PC-3 (cell line): ENCODE data around the gene FER1L5. TPM values are rescaled to one million over a fixed set of nuclear protein-coding genes. Genes with fewer than 3 reads are reported as not detected.

Experiments
- ATAC-seq: fragments of 200-7000 bp; cut with Tn5 transposase; 2 replicates; pipeline ENCODE4 v1.9.1; 2020; ENCODE audit warnings: mild to moderate bottlenecking, moderate library complexity
- BruUV-seq: library from RNA; stranded (reverse); fragments of 400-500 nt; replicated peaks from 2 replicates; lab custom pipeline; 2021; lab: Mats Ljungman, UMichigan
- CTCF ChIA-PET: fragments of 300-600 bp; sonication (Branson Sonifier 250); formaldehyde crosslinking; loops from one replicate; lab custom pipeline; 2022; ENCODE audit warnings: antibody characterized with exemption; lab: Charles Lee
- POLR2A ChIA-PET: fragments of 300-600 bp; sonication (Branson Sonifier 250); formaldehyde crosslinking; loops from one replicate; lab custom pipeline; 2022; ENCODE audit warnings: antibody characterized with exemption; ENCODE audit not compliant: unreplicated experiment; lab: Charles Lee
- DNase-seq: peaks from one replicate; pipeline ENCODE4 v3.0.0-alpha.2; 2015
- H2AFZ ChIP-seq: fragments of 300-600 bp; sonication (generic); 2 replicates; pipeline ENCODE4 v1.6.0; 2016; ENCODE audit warnings: antibody characterized with exemption, low read length
- H3F3A ChIP-seq: fragments of 300-600 bp; sonication (generic); one replicate; pipeline ENCODE4 v1.6.0; 2017; ENCODE audit warnings: antibody characterized with exemption, low read length, control low read depth, mild to moderate bottlenecking; ENCODE audit not compliant: unreplicated experiment
- H3K27ac ChIP-seq: fragments of 300-600 bp; sonication (generic); 2 replicates; pipeline ENCODE4 v1.5.1; 2016; ENCODE audit warnings: mild to moderate bottlenecking, low read length
- H3K27me3 ChIP-seq: fragments of 300-600 bp; sonication (generic); 2 replicates; pipeline ENCODE4 v1.6.1; 2016; ENCODE audit warnings: low read length, mixed read lengths
- H3K36me3 ChIP-seq: fragments of 300-600 bp; sonication (generic); 2 replicates; pipeline ENCODE4 v1.6.1; 2016; ENCODE audit warnings: low read depth, mixed run types, low read length, mixed read lengths
- H3K4me1 ChIP-seq: fragments of 300-600 bp; sonication (generic); 2 replicates; pipeline ENCODE4 v1.5.1; 2016; ENCODE audit warnings: low read length; ENCODE audit not compliant: insufficient read depth
- H3K4me2 ChIP-seq: fragments of 300-600 bp; sonication (generic); 2 replicates; pipeline ENCODE4 v1.6.0; 2016; ENCODE audit warnings: low read length
- H3K4me3 ChIP-seq: fragments of 300-600 bp; sonication (generic); 2 replicates; pipeline ENCODE4 v1.5.1; 2016; ENCODE audit warnings: mild to moderate bottlenecking, low read length, mixed read lengths
- H3K79me2 ChIP-seq: fragments of 300-600 bp; sonication (generic); 2 replicates; pipeline ENCODE4 v1.6.1; 2017; ENCODE audit warnings: low read length, mixed read lengths
- H3K9ac ChIP-seq: fragments of 300-600 bp; sonication (generic); 2 replicates; pipeline ENCODE4 v1.6.0; 2016; ENCODE audit warnings: mild to moderate bottlenecking, low read length
- H3K9me2 ChIP-seq: fragments of 300-600 bp; sonication (generic); replicated peaks from 2 replicates; pipeline ENCODE4 v1.6.1; 2016; ENCODE audit warnings: mixed run types, low read length, mixed read lengths
- H3K9me3 ChIP-seq: fragments of 300-600 bp; sonication (generic); 2 replicates; pipeline ENCODE4 v1.6.1; 2016; ENCODE audit warnings: low read length, mixed read lengths
- H4K20me1 ChIP-seq: fragments of 300-600 bp; sonication (generic); 2 replicates; pipeline ENCODE4 v1.6.1; 2016; ENCODE audit warnings: low read length, mixed read lengths
- EZH2 ChIP-seq: fragments of 300-600 bp; sonication (generic); IDR thresholded peaks from one replicate; pipeline ENCODE4 v1.6.1; 2017; ENCODE audit warnings: antibody characterized with exemption, mild to moderate bottlenecking, low read length; ENCODE audit not compliant: unreplicated experiment
- EZH2phosphoT487 ChIP-seq: fragments of 300-600 bp; sonication (generic); IDR thresholded peaks from 2 replicates; pipeline ENCODE4 v1.6.1; 2018; ENCODE audit warnings: mild to moderate bottlenecking, antibody characterized with exemption, low read length, borderline replicate concordance
- intact Hi-C: fragments of 100-400 bp; cut with micrococcal nuclease; formaldehyde crosslinking; loops from 2 replicates; pipeline ENCODE4 v1.9.0; 2023
- total RNA-seq: library from RNA; depleted of rRNA; stranded (reverse); fragments of >200 nt; gene quantifications from 2 replicates; pipeline ENCODE4 v1.2.3, GENCODE V29; 2014
- TF ChIP-seq, protein P1 (sequence below): fragments of 300-600 bp; sonication (generic); conservative IDR thresholded peaks from 2 replicates; pipeline ENCODE4 v1.5.1; 2017; ENCODE audit warnings: antibody characterized with exemption, low read depth, mild to moderate bottlenecking, low read length

Gene FER1L5
- total RNA-seq, 1 experiment from 2014 or later, result not detected

DNA sequence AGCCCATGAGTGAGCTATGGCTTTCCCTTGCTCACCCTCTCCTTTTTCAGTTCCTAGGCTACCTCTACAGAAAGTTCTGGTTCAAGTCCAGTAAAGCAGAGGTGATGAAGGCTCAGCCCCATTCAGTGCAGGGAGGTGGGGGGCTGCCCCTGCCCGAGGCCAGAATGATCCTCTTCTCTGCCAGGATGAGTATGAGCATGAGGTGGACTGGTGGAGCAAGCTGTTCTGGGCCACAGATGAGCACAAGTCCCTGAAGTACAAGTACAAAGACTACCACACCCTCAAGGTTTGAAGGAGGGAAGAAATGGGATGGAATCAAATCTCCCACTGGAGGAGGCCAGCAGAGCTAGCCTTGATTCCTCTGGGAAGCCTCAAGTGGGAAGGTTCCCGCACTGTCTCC, 54.9 kb downstream of the FER1L5 start:
- Histone ChIP-seq H3F3A (no peaks in the 10 kb centered on the region), H3K4me2 (no peak overlapping the region), H3K27ac (no peak overlapping the region), H3K9me3 (no peaks in the 10 kb centered on the region), H3K4me1 (no peaks in the 10 kb centered on the region), H3K27me3 (no peaks in the 10 kb centered on the region), H3K9ac (no peak overlapping the region), H3K9me2 (no peaks in the 10 kb centered on the region), H3K36me3 (no peaks in the 10 kb centered on the region), H4K20me1 (no peaks in the 10 kb centered on the region), H2AFZ (no peak overlapping the region), H3K4me3 (no peak overlapping the region), H3K79me2 (no peaks in the 10 kb centered on the region)
- DNase-seq (no peak), ATAC-seq (no peak)
- BruUV-seq, result no TSS peak
- CTCF ChIA-PET, result no interaction called here
- no peak for TF ChIP-seq EZH2
- TF ChIP-seq, protein P1, sequence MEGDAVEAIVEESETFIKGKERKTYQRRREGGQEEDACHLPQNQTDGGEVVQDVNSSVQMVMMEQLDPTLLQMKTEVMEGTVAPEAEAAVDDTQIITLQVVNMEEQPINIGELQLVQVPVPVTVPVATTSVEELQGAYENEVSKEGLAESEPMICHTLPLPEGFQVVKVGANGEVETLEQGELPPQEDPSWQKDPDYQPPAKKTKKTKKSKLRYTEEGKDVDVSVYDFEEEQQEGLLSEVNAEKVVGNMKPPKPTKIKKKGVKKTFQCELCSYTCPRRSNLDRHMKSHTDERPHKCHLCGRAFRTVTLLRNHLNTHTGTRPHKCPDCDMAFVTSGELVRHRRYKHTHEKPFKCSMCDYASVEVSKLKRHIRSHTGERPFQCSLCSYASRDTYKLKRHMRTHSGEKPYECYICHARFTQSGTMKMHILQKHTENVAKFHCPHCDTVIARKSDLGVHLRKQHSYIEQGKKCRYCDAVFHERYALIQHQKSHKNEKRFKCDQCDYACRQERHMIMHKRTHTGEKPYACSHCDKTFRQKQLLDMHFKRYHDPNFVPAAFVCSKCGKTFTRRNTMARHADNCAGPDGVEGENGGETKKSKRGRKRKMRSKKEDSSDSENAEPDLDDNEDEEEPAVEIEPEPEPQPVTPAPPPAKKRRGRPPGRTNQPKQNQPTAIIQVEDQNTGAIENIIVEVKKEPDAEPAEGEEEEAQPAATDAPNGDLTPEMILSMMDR, result no peak
- POLR2A ChIA-PET, result no interaction called here
- intact Hi-C loops, result no loop called here

DNA sequence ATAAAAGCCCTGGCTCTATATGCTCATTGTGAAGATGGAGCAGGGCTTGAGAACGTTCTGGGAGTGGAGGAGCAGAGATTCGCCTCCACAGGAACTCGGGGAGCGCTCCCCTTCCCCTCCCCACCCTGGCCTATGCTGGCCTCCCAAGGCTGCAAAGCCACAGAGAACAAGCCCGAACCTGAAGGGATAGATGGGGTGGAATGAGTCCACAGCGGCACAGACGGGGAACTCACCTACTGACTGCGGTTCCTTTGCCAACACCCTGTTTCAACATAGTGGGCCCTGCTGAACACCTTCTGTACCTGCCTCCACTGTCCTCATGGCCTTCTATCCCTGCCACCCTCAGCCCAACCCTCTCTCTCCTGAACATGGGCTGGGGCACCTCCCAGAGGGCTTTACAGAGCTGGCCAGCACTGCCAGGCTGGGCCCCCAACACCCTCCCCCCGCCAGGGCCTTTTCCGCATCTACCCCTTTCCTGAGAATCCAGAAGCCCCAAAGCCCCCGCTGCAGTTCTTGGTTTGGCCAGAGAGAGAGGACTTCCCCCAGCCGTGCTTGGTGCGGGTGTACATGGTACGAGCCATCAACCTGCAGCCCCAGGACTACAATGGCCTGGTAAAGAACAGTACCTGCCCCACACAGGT, 55.8 kb downstream of the FER1L5 start:
- Histone ChIP-seq H3K36me3 (no peaks in the 10 kb centered on the region), H3K9me2 (no peaks in the 10 kb centered on the region), H2AFZ (no peak overlapping the region), H3K9me3 (no peaks in the 10 kb centered on the region), H3K27ac (no peak overlapping the region), H3K4me3 (no peak overlapping the region), H3K9ac (no peak overlapping the region), H3F3A (no peaks in the 10 kb centered on the region), H3K27me3 (no peaks in the 10 kb centered on the region), H4K20me1 (no peaks in the 10 kb centered on the region), H3K79me2 (no peaks in the 10 kb centered on the region), H3K4me1 (no peaks in the 10 kb centered on the region), H3K4me2 (no peak overlapping the region)
- ChIA-PET CTCF (no interaction called here), POLR2A (no interaction called here)
- TF ChIP-seq EZH2, result no peak
- no peak for TF ChIP-seq EZH2phosphoT487
- TF ChIP-seq, protein P1, result no peak
- no TSS peak for BruUV-seq
- intact Hi-C loops, result no loop called here
- ATAC-seq, result no peak
- no peak for DNase-seq

DNA sequence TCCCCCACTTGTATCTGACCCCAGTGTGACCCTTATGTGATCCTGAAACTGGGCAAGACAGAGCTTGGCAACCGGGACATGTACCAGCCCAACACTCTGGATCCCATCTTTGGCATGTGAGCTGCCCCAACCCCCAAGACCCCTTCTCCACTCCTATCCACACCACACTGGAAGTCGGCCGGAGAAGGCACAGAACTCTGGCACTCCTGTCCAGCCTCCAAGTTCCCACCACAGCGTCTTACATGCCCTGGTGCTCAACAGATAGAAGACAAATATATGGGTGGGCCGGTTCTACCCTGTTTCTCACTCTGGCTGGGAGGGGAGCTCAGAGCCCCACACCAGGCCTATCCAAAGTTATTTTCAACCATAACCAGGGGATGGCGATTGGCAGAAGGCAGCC, 56.5 kb downstream of the FER1L5 start:
- Histone ChIP-seq H3K36me3 (no peaks in the 10 kb centered on the region), H3K4me3 (no peak overlapping the region), H3K9me3 (no peaks in the 10 kb centered on the region), H3K9ac (no peak overlapping the region), H3K4me1 (no peaks in the 10 kb centered on the region), H4K20me1 (no peaks in the 10 kb centered on the region), H3K27me3 (no peaks in the 10 kb centered on the region), H2AFZ (no peak overlapping the region), H3K4me2 (no peak overlapping the region), H3F3A (no peaks in the 10 kb centered on the region), H3K9me2 (no peaks in the 10 kb centered on the region), H3K79me2 (no peaks in the 10 kb centered on the region), H3K27ac (no peak overlapping the region)
- no peak for ATAC-seq
- CTCF ChIA-PET, result no interaction called here
- no TSS peak for BruUV-seq
- intact Hi-C loops, result no loop called here
- TF ChIP-seq, protein P1, result no peak
- TF ChIP-seq EZH2, result no peak
- TF ChIP-seq EZH2phosphoT487, result no peak
- no peak for DNase-seq
- POLR2A ChIA-PET, result no interaction called here
